HG02885 (cell line): ENCODE measurements around the gene SMG1.
"Not testable (repeated sequence)": the region's sequence is repeated elsewhere in the genome, so short reads cannot be mapped to it uniquely, and the experiment has no call there.

Experiments used
- ATAC-seq: cut with Tn5 transposase; IDR thresholded peaks from one replicate; pipeline ENCODE4 v1.9.1; 2021; ENCODE audit warnings: mild to moderate bottlenecking; ENCODE audit not compliant: unreplicated experiment, poor library complexity

Gene SMG1

GRCh38 chr16:18862891-18863290 lies 63.3 kb downstream of the SMG1 start:
- not testable (repeated sequence) for ATAC-seq

GRCh38 chr16:18855196-18855595 lies 71.0 kb downstream of the SMG1 start:
- no peak for ATAC-seq

- ATAC-seq, result no peak
These were observed 72.5 kb downstream of the SMG1 start for GRCh38 chr16:18853694-18854093.

- no peak for ATAC-seq
These were observed 73.6 kb downstream of the SMG1 start for GRCh38 chr16:18852647-18853046.

GRCh38 chr16:18846416-18846815 lies 79.8 kb downstream of the SMG1 start:
- no peak for ATAC-seq

GRCh38 chr16:18842565-18842964 lies 83.6 kb downstream of the SMG1 start:
- no peak for ATAC-seq

GRCh38 chr16:18841833-18842525 lies 84.2 kb downstream of the SMG1 start:
- ATAC-seq, result no peak

GRCh38 chr16:18839555-18839954 lies 86.7 kb downstream of the SMG1 start:
- ATAC-seq, result no peak

- no peak for ATAC-seq
These were observed 89.5 kb downstream of the SMG1 start for GRCh38 chr16:18836702-18837101.

GRCh38 chr16:18834864-18835263 lies 91.3 kb downstream of the SMG1 start:
- ATAC-seq, result no peak

GRCh38 chr16:18833707-18834505 lies 92.3 kb downstream of the SMG1 start:
- ATAC-seq, result no peak

- ATAC-seq, result no peak
These were observed 93.6 kb downstream of the SMG1 start for GRCh38 chr16:18832613-18833012.

- no peak for ATAC-seq
These were observed 94.2 kb downstream of the SMG1 start for GRCh38 chr16:18832006-18832405.

GRCh38 chr16:18829251-18829650 lies 97.0 kb downstream of the SMG1 start:
- no peak for ATAC-seq

GRCh38 chr16:18827890-18828289 lies 98.3 kb downstream of the SMG1 start:
- no peak for ATAC-seq

GRCh38 chr16:18816286-18816685 lies 109.9 kb downstream of the SMG1 start:
- ATAC-seq, result no peak

- ATAC-seq, result no peak
These were observed 114.3 kb downstream of the SMG1 start for GRCh38 chr16:18811925-18812324.

GRCh38 chr16:18809165-18809564 lies 117.0 kb downstream of the SMG1 start:
- ATAC-seq, result no peak

- no peak for ATAC-seq
These were observed 120.9 kb downstream of the SMG1 start for GRCh38 chr16:18805257-18805773.

GRCh38 chr16:18804540-18804939 lies 121.7 kb downstream of the SMG1 start:
- no peak for ATAC-seq
